CD8-positive, alpha-beta memory T cell (primary cell): ENCODE measurements around the gene LINC00237. TPM values are rescaled to one million over a fixed set of nuclear protein-coding genes. Genes with fewer than 3 reads are reported as not detected.

ENCODE experiments used
- CTCF ChIA-PET: fragments of 350-600 bp; sonication (Branson Sonifier 250); formaldehyde crosslinking; loops from one replicate; lab custom pipeline; 2021; ENCODE audit warnings: antibody characterized with exemption; lab: Charles Lee
- POLR2A ChIA-PET: fragments of 350-600 bp; sonication (Branson Sonifier 250); formaldehyde crosslinking; loops from one replicate; lab custom pipeline; 2021; ENCODE audit warnings: antibody characterized with exemption; lab: Charles Lee
- DNase-seq, 5 donors: peaks; one replicate each; pipeline versions ENCODE4 v3.0.0 to v3.0.0-alpha.2; 2020 to 2022; ENCODE audit warnings: mixed read lengths in 1 of 5
- H3K27ac ChIP-seq: one replicate; pipeline ENCODE4 v1.7.0; 2013; ENCODE audit warnings: low read depth, mild to moderate bottlenecking, low read length, moderate library complexity
- H3K27me3 ChIP-seq: 2 replicates; pipeline ENCODE4 v1.7.0; 2013; ENCODE audit warnings: low read length, mild to moderate bottlenecking; ENCODE audit not compliant: insufficient read depth, poor library complexity, severe bottlenecking
- H3K36me3 ChIP-seq: 2 replicates; pipeline ENCODE4 v1.7.0; 2013; ENCODE audit warnings: mild to moderate bottlenecking, low read length, moderate library complexity; ENCODE audit not compliant: insufficient read depth
- H3K4me1 ChIP-seq: 2 replicates; pipeline ENCODE4 v1.7.0; 2013; ENCODE audit warnings: mild to moderate bottlenecking, low read length, moderate library complexity; ENCODE audit not compliant: insufficient read depth
- H3K4me3 ChIP-seq: 2 replicates; pipeline ENCODE4 v1.7.0; 2013; ENCODE audit warnings: mild to moderate bottlenecking, low read length
- H3K9me3 ChIP-seq: 2 replicates; pipeline ENCODE4 v1.7.0; 2013; ENCODE audit warnings: mild to moderate bottlenecking, low read length
- H3K27ac Mint-ChIP-seq, 8 donors: one replicate each; pipeline ENCODE4 v1.8.0; 2020 to 2021; ENCODE audit warnings: mixed read lengths in 8 of 8, mild to moderate bottlenecking in 6 of 8, inconsistent platforms in 3 of 8, moderate library complexity in 3 of 8
- H3K27me3 Mint-ChIP-seq, 2 donors: one replicate each; pipeline ENCODE4 v1.8.0; 2020 to 2021; ENCODE audit warnings: mixed read lengths in 2 of 2, mild to moderate bottlenecking in 1 of 2, moderate library complexity in 1 of 2
- H3K36me3 Mint-ChIP-seq, 3 donors: one replicate each; pipeline ENCODE4 v1.8.0; 2020 to 2021; ENCODE audit warnings: mixed read lengths in 3 of 3, inconsistent platforms in 1 of 3, mild to moderate bottlenecking in 1 of 3
- H3K4me1 Mint-ChIP-seq, 3 donors: one replicate each; pipeline ENCODE4 v1.8.0; 2020 to 2021; ENCODE audit warnings: mixed read lengths in 3 of 3, inconsistent platforms in 1 of 3, mild to moderate bottlenecking in 1 of 3
- H3K4me3 Mint-ChIP-seq, 7 donors: one replicate each; pipeline ENCODE4 v1.8.0; 2020 to 2021; ENCODE audit warnings: mixed read lengths in 7 of 7, mild to moderate bottlenecking in 6 of 7, moderate library complexity in 4 of 7, inconsistent platforms in 2 of 7
- H3K9me3 Mint-ChIP-seq, 5 donors: one replicate each; pipeline ENCODE4 v1.8.0; 2020 to 2022; ENCODE audit warnings: mixed read lengths in 5 of 5, mild to moderate bottlenecking in 3 of 5, moderate library complexity in 2 of 5, inconsistent platforms in 1 of 5
- polyA plus RNA-seq: library from polyadenylated mRNA; unstranded; fragments of 300-500 nt; fragmentation: Illumina TruSeq; gene quantifications from one replicate; pipeline ENCODE4 v1.2.3, GENCODE V29; 2021
- total RNA-seq, 2 experiments: library from RNA; stranded (reverse); gene quantifications; one replicate each; pipeline ENCODE4 v1.2.3, GENCODE V29; 2021

Gene LINC00237
- total and polyA plus RNA-seq, 3 experiments from 2014 or later = not detected

GRCh38 chr20:21074605-21075336 lies 31.4 kb downstream of the LINC00237 start:
- Mint-ChIP-seq H3K4me1 (peaks cover 0 to 2% (median 0%) of the 10 kb centered on the region in 3 donors), H3K36me3 (no peaks in the 10 kb centered on the region), H3K4me3 (peak overlapping the region in 1 of 7 donors; percentile 8), H3K27me3 (peaks cover 20 to 50% of the 10 kb centered on the region in 2 donors), H3K27ac (no peak overlapping the region), H3K9me3 (peaks cover 0 to 1% (median 0%) of the 10 kb centered on the region in 5 donors)
- Histone ChIP-seq H3K27ac (no peak overlapping the region), H3K4me1 (no peaks in the 10 kb centered on the region), H3K27me3 (peaks cover 11% of the 10 kb centered on the region), H3K36me3 (no peaks in the 10 kb centered on the region), H3K4me3 (no peak overlapping the region), H3K9me3 (no peaks in the 10 kb centered on the region)
- POLR2A ChIA-PET = no interaction called here
- DNase-seq = no peak
- CTCF ChIA-PET = interaction anchor here (1.1 kb wide), 1 partner anchor 10 kb away, joined by 3 read pairs; no protein-coding TSS in a partner anchor

- no peak overlapping the region for H3K27ac ChIP-seq
- peaks cover 4 to 35% of the 10 kb centered on the region in 2 donors for H3K27me3 Mint-ChIP-seq
- no peaks in the 10 kb centered on the region for H3K9me3 ChIP-seq
- peaks cover 4% of the 10 kb centered on the region for H3K27me3 ChIP-seq
- CTCF ChIA-PET = no interaction called here
- no peaks in the 10 kb centered on the region for H3K36me3 ChIP-seq
- H3K27ac Mint-ChIP-seq = no peak overlapping the region
- no peak overlapping the region for H3K4me3 ChIP-seq
- POLR2A ChIA-PET = no interaction called here
- no peaks in the 10 kb centered on the region for H3K4me1 Mint-ChIP-seq
- no peaks in the 10 kb centered on the region for H3K36me3 Mint-ChIP-seq
- DNase-seq = no peak
- H3K9me3 Mint-ChIP-seq = peaks cover 0 to 10% (median 4%) of the 10 kb centered on the region in 5 donors
- H3K4me1 ChIP-seq = no peaks in the 10 kb centered on the region
- no peak overlapping the region for H3K4me3 Mint-ChIP-seq
Observed at GRCh38 chr20:21067255-21067654, 38.9 kb downstream of the LINC00237 start.

- POLR2A ChIA-PET = no interaction called here
- H3K36me3 ChIP-seq = no peaks in the 10 kb centered on the region
- no peaks in the 10 kb centered on the region for H3K4me1 Mint-ChIP-seq
- peaks cover 4% of the 10 kb centered on the region for H3K27me3 ChIP-seq
- no peak overlapping the region for H3K4me3 Mint-ChIP-seq
- H3K36me3 Mint-ChIP-seq = peaks cover 0 to 1% (median 0%) of the 10 kb centered on the region in 3 donors
- H3K27me3 Mint-ChIP-seq = peaks cover 1 to 43% of the 10 kb centered on the region in 2 donors
- no peak overlapping the region for H3K4me3 ChIP-seq
- H3K4me1 ChIP-seq = no peaks in the 10 kb centered on the region
- CTCF ChIA-PET = no interaction called here
- no peak overlapping the region for H3K27ac ChIP-seq
- DNase-seq = no peak
- peaks cover 0 to 10% (median 4%) of the 10 kb centered on the region in 5 donors for H3K9me3 Mint-ChIP-seq
- H3K27ac Mint-ChIP-seq = no peak overlapping the region
- H3K9me3 ChIP-seq = no peaks in the 10 kb centered on the region
Observed at GRCh38 chr20:21064924-21065323, 41.2 kb downstream of the LINC00237 start.

- ChIA-PET CTCF (interaction anchor here (1.5 kb wide), 1 partner anchor 14 kb away, joined by 5 read pairs; no protein-coding TSS in a partner anchor), POLR2A (no interaction called here)
- Histone ChIP-seq H3K27ac (no peak overlapping the region), H3K9me3 (no peaks in the 10 kb centered on the region), H3K36me3 (no peaks in the 10 kb centered on the region), H3K27me3 (peaks cover 4% of the 10 kb centered on the region), H3K4me1 (no peaks in the 10 kb centered on the region), H3K4me3 (no peak overlapping the region)
- Mint-ChIP-seq H3K27ac (no peak overlapping the region), H3K4me1 (no peaks in the 10 kb centered on the region), H3K9me3 (peaks cover 0 to 10% (median 4%) of the 10 kb centered on the region in 5 donors), H3K36me3 (peaks cover 0 to 1% (median 0%) of the 10 kb centered on the region in 3 donors), H3K4me3 (no peak overlapping the region), H3K27me3 (peaks cover 4 to 46% of the 10 kb centered on the region in 2 donors)
- DNase-seq = no peak
Observed at GRCh38 chr20:21063276-21063675, 42.9 kb downstream of the LINC00237 start.

GRCh38 chr20:21053002-21053762 lies 53.0 kb downstream of the LINC00237 start:
- no peaks in the 10 kb centered on the region for H3K9me3 Mint-ChIP-seq
- POLR2A ChIA-PET = no interaction called here
- CTCF ChIA-PET = interaction anchor here (1.5 kb wide), 1 partner anchor 452 kb away, joined by 5 read pairs; no protein-coding TSS in a partner anchor

GRCh38 chr20:21052686-21053001 lies 53.5 kb downstream of the LINC00237 start:
- no peak overlapping the region for H3K27ac ChIP-seq
- H3K4me3 ChIP-seq = no peak overlapping the region
- Mint-ChIP-seq H3K27me3 (peaks cover 13 to 37% of the 10 kb centered on the region in 2 donors), H3K4me1 (no peaks in the 10 kb centered on the region), H3K4me3 (no peak overlapping the region), H3K36me3 (no peaks in the 10 kb centered on the region), H3K9me3 (no peaks in the 10 kb centered on the region), H3K27ac (no peak overlapping the region)
- no peaks in the 10 kb centered on the region for H3K4me1 ChIP-seq
- H3K9me3 ChIP-seq = no peaks in the 10 kb centered on the region
- no peaks in the 10 kb centered on the region for H3K36me3 ChIP-seq
- H3K27me3 ChIP-seq = peaks cover 4% of the 10 kb centered on the region
- DNase-seq = no peak
- POLR2A ChIA-PET = no interaction called here
- CTCF ChIA-PET = interaction anchor here (1.5 kb wide), 1 partner anchor 452 kb away, joined by 5 read pairs; no protein-coding TSS in a partner anchor

More at GRCh38 chr20:21053002-21053762, 53.0 kb downstream of the LINC00237 start:
- Histone ChIP-seq H3K4me1 (no peaks in the 10 kb centered on the region), H3K9me3 (no peaks in the 10 kb centered on the region), H3K27me3 (peaks cover 4% of the 10 kb centered on the region), H3K36me3 (no peaks in the 10 kb centered on the region), H3K4me3 (no peak overlapping the region), H3K27ac (no peak overlapping the region)
- H3K4me1 Mint-ChIP-seq = no peaks in the 10 kb centered on the region
- peak overlapping the region in 1 of 8 donors; percentile 61 for H3K27ac Mint-ChIP-seq
- no peak for DNase-seq
- H3K4me3 Mint-ChIP-seq = no peak overlapping the region
- peaks cover 12 to 40% of the 10 kb centered on the region in 2 donors for H3K27me3 Mint-ChIP-seq
- H3K36me3 Mint-ChIP-seq = no peaks in the 10 kb centered on the region

- DNase-seq = no peak
- H3K36me3 Mint-ChIP-seq = no peaks in the 10 kb centered on the region
- Histone ChIP-seq H3K4me1 (no peaks in the 10 kb centered on the region), H3K36me3 (no peaks in the 10 kb centered on the region), H3K9me3 (no peaks in the 10 kb centered on the region), H3K27ac (no peak overlapping the region), H3K4me3 (no peak overlapping the region), H3K27me3 (peaks cover 4% of the 10 kb centered on the region)
- no peaks in the 10 kb centered on the region for H3K9me3 Mint-ChIP-seq
- H3K4me1 Mint-ChIP-seq = no peaks in the 10 kb centered on the region
- CTCF ChIA-PET = no interaction called here
- H3K4me3 Mint-ChIP-seq = no peak overlapping the region
- peaks cover 13 to 37% of the 10 kb centered on the region in 2 donors for H3K27me3 Mint-ChIP-seq
- H3K27ac Mint-ChIP-seq = no peak overlapping the region
- POLR2A ChIA-PET = no interaction called here
Observed at GRCh38 chr20:21052241-21052640, 53.9 kb downstream of the LINC00237 start.

- no peaks in the 10 kb centered on the region for H3K9me3 ChIP-seq
- no peaks in the 10 kb centered on the region for H3K36me3 Mint-ChIP-seq
- no peak overlapping the region for H3K4me3 Mint-ChIP-seq
- H3K27ac Mint-ChIP-seq = no peak overlapping the region
- CTCF ChIA-PET = no interaction called here
- peaks cover 13 to 38% of the 10 kb centered on the region in 2 donors for H3K27me3 Mint-ChIP-seq
- no peaks in the 10 kb centered on the region for H3K4me1 ChIP-seq
- H3K4me1 Mint-ChIP-seq = no peaks in the 10 kb centered on the region
- no peaks in the 10 kb centered on the region for H3K9me3 Mint-ChIP-seq
- POLR2A ChIA-PET = no interaction called here
- no peaks in the 10 kb centered on the region for H3K36me3 ChIP-seq
- DNase-seq = no peak
- H3K27me3 ChIP-seq = peaks cover 4% of the 10 kb centered on the region
- no peak overlapping the region for H3K4me3 ChIP-seq
- no peak overlapping the region for H3K27ac ChIP-seq
Observed at GRCh38 chr20:21050710-21051109, 55.4 kb downstream of the LINC00237 start.
